ENCODE measurements around the gene TUBA1C. TPM values are rescaled to one million over a fixed set of nuclear protein-coding genes. Genes with fewer than 3 reads are reported as not detected.
"Not testable (repeated sequence)": the region's sequence is repeated elsewhere in the genome, so short reads cannot be mapped to it uniquely, and the experiment has no call there.

The TUBA1C gene
- polyA plus RNA-seq, 2 donors = 299 to 1,124 TPM

- Histone ChIP-seq H3K27me3 (ENCODE audit: control insufficient read depth in 1 of 2, insufficient read depth in 2 of 2, low read length in 2 of 2) (no peaks in the 10 kb centered on the region), H3K36me3 (ENCODE audit: control insufficient read depth in 2 of 2, insufficient read depth in 2 of 2, low read length in 1 of 2) (no peaks in the 10 kb centered on the region), H3K4me1 (ENCODE audit: control insufficient read depth in 2 of 2, insufficient read depth in 2 of 2, low read length in 1 of 2) (no peaks in the 10 kb centered on the region), H3K4me3 (ENCODE audit: low read depth in 1 of 2, low read length in 2 of 2) (no peak overlapping the region), H3K9me3 (ENCODE audit: control insufficient read depth in 2 of 2, insufficient read depth in 1 of 2, low read depth in 1 of 2, low read length in 1 of 2) (no peaks in the 10 kb centered on the region), H3K27ac (ENCODE audit: low read depth in 2 of 2, low read length in 1 of 2) (no peak overlapping the region)
- WGBS, 2 donors = 72 to 74% methylated on average over 2 of the region's 2 CpGs
Measured at GRCh38 chr12:49304161-49304560, 39.3 kb downstream of the TUBA1C start.

- no peaks in the 10 kb centered on the region for H3K27me3 ChIP-seq (ENCODE audit: control insufficient read depth in 1 of 2, insufficient read depth in 2 of 2, low read length in 2 of 2)
- H3K4me3 ChIP-seq (ENCODE audit: low read depth in 1 of 2, low read length in 2 of 2) = no peak overlapping the region
- 73 to 78% methylated on average over 6 of the region's 6 CpGs for WGBS, 2 donors
Measured at GRCh38 chr12:49305762-49306510, 41.1 kb downstream of the TUBA1C start.

GRCh38 chr12:49309386-49309785 is 44.5 kb downstream of the TUBA1C start:
- no peaks in the 10 kb centered on the region for H3K36me3 ChIP-seq (ENCODE audit: control insufficient read depth in 2 of 2, insufficient read depth in 2 of 2, low read length in 1 of 2)
- no peaks in the 10 kb centered on the region for H3K27me3 ChIP-seq (ENCODE audit: control insufficient read depth in 1 of 2, insufficient read depth in 2 of 2, low read length in 2 of 2)
- WGBS, 2 donors = 82 to 88% methylated on average over 7 of the region's 7 CpGs
- H3K9me3 ChIP-seq (ENCODE audit: control insufficient read depth in 2 of 2, insufficient read depth in 1 of 2, low read depth in 1 of 2, low read length in 1 of 2) = no peaks in the 10 kb centered on the region
- H3K4me1 ChIP-seq (ENCODE audit: control insufficient read depth in 2 of 2, insufficient read depth in 2 of 2, low read length in 1 of 2) = no peaks in the 10 kb centered on the region
- no peak overlapping the region for H3K4me3 ChIP-seq (ENCODE audit: low read depth in 1 of 2, low read length in 2 of 2)
- H3K27ac ChIP-seq (ENCODE audit: low read depth in 2 of 2, low read length in 1 of 2) = no peak overlapping the region

More at GRCh38 chr12:49305762-49306510, 41.1 kb downstream of the TUBA1C start:
- Histone ChIP-seq H3K36me3 (ENCODE audit: control insufficient read depth in 2 of 2, insufficient read depth in 2 of 2, low read length in 1 of 2) (no peaks in the 10 kb centered on the region), H3K4me1 (ENCODE audit: control insufficient read depth in 2 of 2, insufficient read depth in 2 of 2, low read length in 1 of 2) (no peaks in the 10 kb centered on the region), H3K27ac (ENCODE audit: low read depth in 2 of 2, low read length in 1 of 2) (no peak overlapping the region), H3K9me3 (ENCODE audit: control insufficient read depth in 2 of 2, insufficient read depth in 1 of 2, low read depth in 1 of 2, low read length in 1 of 2) (no peaks in the 10 kb centered on the region)

GRCh38 chr12:49310451-49311000 is 45.6 kb downstream of the TUBA1C start:
- not testable (repeated sequence) for H3K27me3 ChIP-seq (ENCODE audit: control insufficient read depth in 1 of 2, insufficient read depth in 2 of 2, low read length in 2 of 2); H3K36me3 ChIP-seq (ENCODE audit: control insufficient read depth in 2 of 2, insufficient read depth in 2 of 2, low read length in 1 of 2); H3K4me3 ChIP-seq (ENCODE audit: low read depth in 1 of 2, low read length in 2 of 2); H3K27ac ChIP-seq (ENCODE audit: low read depth in 2 of 2, low read length in 1 of 2); H3K4me1 ChIP-seq (ENCODE audit: control insufficient read depth in 2 of 2, insufficient read depth in 2 of 2, low read length in 1 of 2); H3K9me3 ChIP-seq (ENCODE audit: control insufficient read depth in 2 of 2, insufficient read depth in 1 of 2, low read depth in 1 of 2, low read length in 1 of 2)
- 58 to 63% methylated on average over 2 of the region's 3 CpGs for WGBS, 2 donors

GRCh38 chr12:49314811-49315210 is 49.9 kb downstream of the TUBA1C start:
- Histone ChIP-seq H3K36me3 (ENCODE audit: control insufficient read depth in 2 of 2, insufficient read depth in 2 of 2, low read length in 1 of 2) (no peaks in the 10 kb centered on the region), H3K27me3 (ENCODE audit: control insufficient read depth in 1 of 2, insufficient read depth in 2 of 2, low read length in 2 of 2) (no peaks in the 10 kb centered on the region), H3K4me3 (ENCODE audit: low read depth in 1 of 2, low read length in 2 of 2) (no peak overlapping the region), H3K27ac (ENCODE audit: low read depth in 2 of 2, low read length in 1 of 2) (no peak overlapping the region), H3K4me1 (ENCODE audit: control insufficient read depth in 2 of 2, insufficient read depth in 2 of 2, low read length in 1 of 2) (no peaks in the 10 kb centered on the region), H3K9me3 (ENCODE audit: control insufficient read depth in 2 of 2, insufficient read depth in 1 of 2, low read depth in 1 of 2, low read length in 1 of 2) (no peaks in the 10 kb centered on the region)
- 82 to 100% methylated on average over 1 of the region's 1 CpG for WGBS, 2 donors

- not testable (repeated sequence) for H3K4me1 ChIP-seq (ENCODE audit: control insufficient read depth in 2 of 2, insufficient read depth in 2 of 2, low read length in 1 of 2); H3K27me3 ChIP-seq (ENCODE audit: control insufficient read depth in 1 of 2, insufficient read depth in 2 of 2, low read length in 2 of 2); H3K9me3 ChIP-seq (ENCODE audit: control insufficient read depth in 2 of 2, insufficient read depth in 1 of 2, low read depth in 1 of 2, low read length in 1 of 2); H3K27ac ChIP-seq (ENCODE audit: low read depth in 2 of 2, low read length in 1 of 2); H3K4me3 ChIP-seq (ENCODE audit: low read depth in 1 of 2, low read length in 2 of 2); H3K36me3 ChIP-seq (ENCODE audit: control insufficient read depth in 2 of 2, insufficient read depth in 2 of 2, low read length in 1 of 2)
- 93 to 95% methylated on average over 10 of the region's 10 CpGs for WGBS, 2 donors
Measured at GRCh38 chr12:49317118-49317517, 52.2 kb downstream of the TUBA1C start.

- 92 to 99% methylated on average over 9 of the region's 9 CpGs for WGBS, 2 donors
- H3K4me3 ChIP-seq (ENCODE audit: low read depth in 1 of 2, low read length in 2 of 2); H3K9me3 ChIP-seq (ENCODE audit: control insufficient read depth in 2 of 2, insufficient read depth in 1 of 2, low read depth in 1 of 2, low read length in 1 of 2); H3K4me1 ChIP-seq (ENCODE audit: control insufficient read depth in 2 of 2, insufficient read depth in 2 of 2, low read length in 1 of 2); H3K36me3 ChIP-seq (ENCODE audit: control insufficient read depth in 2 of 2, insufficient read depth in 2 of 2, low read length in 1 of 2); H3K27me3 ChIP-seq (ENCODE audit: control insufficient read depth in 1 of 2, insufficient read depth in 2 of 2, low read length in 2 of 2); H3K27ac ChIP-seq (ENCODE audit: low read depth in 2 of 2, low read length in 1 of 2): not testable (repeated sequence)
Measured at GRCh38 chr12:49320411-49321103, 55.7 kb downstream of the TUBA1C start.

GRCh38 chr12:49322367-49322707 is 57.5 kb downstream of the TUBA1C start:
- H3K27ac ChIP-seq (ENCODE audit: low read depth in 2 of 2, low read length in 1 of 2) = no peak overlapping the region
- no peaks in the 10 kb centered on the region for H3K36me3 ChIP-seq (ENCODE audit: control insufficient read depth in 2 of 2, insufficient read depth in 2 of 2, low read length in 1 of 2)
- H3K4me1 ChIP-seq (ENCODE audit: control insufficient read depth in 2 of 2, insufficient read depth in 2 of 2, low read length in 1 of 2) = peaks cover 0 to 6% of the 10 kb centered on the region in 2 donors
- 40 to 46% methylated on average over 12 of the region's 12 CpGs for WGBS, 2 donors
- peak overlapping the region; percentile 74 to 75 for H3K4me3 ChIP-seq (ENCODE audit: low read depth in 1 of 2, low read length in 2 of 2)
- H3K9me3 ChIP-seq (ENCODE audit: control insufficient read depth in 2 of 2, insufficient read depth in 1 of 2, low read depth in 1 of 2, low read length in 1 of 2) = no peaks in the 10 kb centered on the region
- H3K27me3 ChIP-seq (ENCODE audit: control insufficient read depth in 1 of 2, insufficient read depth in 2 of 2, low read length in 2 of 2) = no peaks in the 10 kb centered on the region

- 0 to 1% methylated on average over 65 of the region's 65 CpGs for WGBS, 2 donors
- no peaks in the 10 kb centered on the region for H3K36me3 ChIP-seq (ENCODE audit: control insufficient read depth in 2 of 2, insufficient read depth in 2 of 2, low read length in 1 of 2)
- peak within 1 kb of the TSS; percentile 48 to 85 for H3K27ac ChIP-seq (ENCODE audit: low read depth in 2 of 2, low read length in 1 of 2)
- peaks cover 0 to 6% of the 10 kb centered on the region in 2 donors for H3K4me1 ChIP-seq (ENCODE audit: control insufficient read depth in 2 of 2, insufficient read depth in 2 of 2, low read length in 1 of 2)
- no peaks in the 10 kb centered on the region for H3K27me3 ChIP-seq (ENCODE audit: control insufficient read depth in 1 of 2, insufficient read depth in 2 of 2, low read length in 2 of 2)
- no peaks in the 10 kb centered on the region for H3K9me3 ChIP-seq (ENCODE audit: control insufficient read depth in 2 of 2, insufficient read depth in 1 of 2, low read depth in 1 of 2, low read length in 1 of 2)
- peak within 1 kb of the TSS; percentile 74 to 75 for H3K4me3 ChIP-seq (ENCODE audit: low read depth in 1 of 2, low read length in 2 of 2)
Measured at GRCh38 chr12:49322708-49323523, 58.0 kb downstream of the TUBA1C start, which contains the start of gene TROAP. TSS of gene TROAP (plus strand) at chr12:49323255. CDS start at chr12:49323609, 354 bp downstream.
